CD14-positive monocyte (primary cell): ENCODE results near the gene NBEAL1. TPM values are rescaled to one million over a fixed set of nuclear protein-coding genes. Genes with fewer than 3 reads are reported as not detected.
"Not testable (repeated sequence)": the region's sequence is repeated elsewhere in the genome, so short reads cannot be mapped to it uniquely, and the experiment has no call there.

Experiments used
- DNase-seq, 3 donors: peaks; one replicate each; pipeline ENCODE4 v3.0.0-alpha.2; 2011 to 2022
- H2AFZ ChIP-seq: 2 replicates; pipeline ENCODE4 v1.6.0; 2012; ENCODE audit warnings: mild to moderate bottlenecking, low read depth, low read length, inconsistent platforms; ENCODE audit not compliant: insufficient read depth, poor library complexity, severe bottlenecking
- H3K27ac ChIP-seq, 2 donors: 1 replicate in 1 of 2; 2 replicates in 1 of 2; pipeline ENCODE4 v1.5.1; 2012 to 2013; ENCODE audit warnings: low read length in 2 of 2, control low read depth in 1 of 2, inconsistent platforms in 1 of 2, low read depth in 1 of 2, mild to moderate bottlenecking in 1 of 2
- H3K27me3 ChIP-seq, 2 donors: one replicate each; pipeline versions ENCODE4 v1.6.0 to v1.6.1; 2011 to 2013; ENCODE audit warnings: low read length in 2 of 2; ENCODE audit not compliant: control insufficient read depth in 2 of 2, insufficient read depth in 2 of 2
- H3K36me3 ChIP-seq, 2 donors: replicated peaks in 1 of 2; 1 replicate in 1 of 2; 2 replicates in 1 of 2; pipeline versions ENCODE4 v1.5.1 to v1.6.1; 2012 to 2013; ENCODE audit warnings: low read length in 2 of 2, control low read depth in 1 of 2, inconsistent platforms in 1 of 2, mild to moderate bottlenecking in 1 of 2; ENCODE audit not compliant: insufficient read depth in 2 of 2, control insufficient read depth in 1 of 2
- H3K4me1 ChIP-seq, 2 donors: 1 replicate in 1 of 2; 2 replicates in 1 of 2; pipeline versions ENCODE4 v1.5.1 to v1.6.1; 2012 to 2013; ENCODE audit warnings: low read length in 2 of 2, control low read depth in 1 of 2, inconsistent platforms in 1 of 2, mild to moderate bottlenecking in 1 of 2, moderate library complexity in 1 of 2; ENCODE audit not compliant: insufficient read depth in 2 of 2, control insufficient read depth in 1 of 2
- H3K4me2 ChIP-seq: replicated peaks from 2 replicates; pipeline ENCODE3; 2012; ENCODE audit warnings: low read length, moderate library complexity, mild to moderate bottlenecking; ENCODE audit not compliant: poor library complexity, severe bottlenecking; ENCODE audit errors: extremely low read depth
- H3K4me3 ChIP-seq, 3 experiments: fragments of 200-600 bp in 1 of 3; sonication (generic) in 1 of 3; replicated peaks in 1 of 3; 1 replicate in 2 of 3; 2 replicates in 1 of 3; pipeline ENCODE4 v1.5.1; 2011 to 2013; ENCODE audit warnings: low read length in 3 of 3, mild to moderate bottlenecking in 3 of 3, control low read depth in 2 of 3, low read depth in 2 of 3, inconsistent platforms in 1 of 3, moderate library complexity in 1 of 3
- H3K79me2 ChIP-seq: 2 replicates; pipeline ENCODE4 v1.6.0; 2012; ENCODE audit warnings: mild to moderate bottlenecking, control low read depth, inconsistent platforms, low read length, moderate library complexity; ENCODE audit not compliant: insufficient read depth
- H3K9ac ChIP-seq: 2 replicates; pipeline ENCODE4 v1.6.0; 2017; ENCODE audit warnings: low read length, mild to moderate bottlenecking; ENCODE audit not compliant: insufficient read depth, poor library complexity, severe bottlenecking
- H3K9me3 ChIP-seq, 2 donors: replicated peaks in 1 of 2; 1 replicate in 1 of 2; 2 replicates in 1 of 2; pipeline versions ENCODE4 v1.5.1 to v1.6.1; 2012 to 2013; ENCODE audit warnings: low read length in 2 of 2, control low read depth in 1 of 2; ENCODE audit not compliant: control insufficient read depth in 1 of 2, insufficient read depth in 1 of 2
- H4K20me1 ChIP-seq: 2 replicates; pipeline ENCODE4 v1.6.0; 2012; ENCODE audit warnings: mild to moderate bottlenecking, low read length, control low read depth, moderate library complexity; ENCODE audit not compliant: insufficient read depth
- H3K27ac Mint-ChIP-seq, 7 donors: one replicate each; pipeline ENCODE4 v1.8.0; 2020; ENCODE audit warnings: mild to moderate bottlenecking in 7 of 7, mixed read lengths in 7 of 7, moderate library complexity in 6 of 7, inconsistent platforms in 2 of 7
- H3K27me3 Mint-ChIP-seq, 3 donors: one replicate each; pipeline ENCODE4 v1.8.0; 2021 to 2022; ENCODE audit warnings: low read depth in 3 of 3, mild to moderate bottlenecking in 3 of 3, mixed read lengths in 3 of 3, moderate library complexity in 3 of 3, inconsistent platforms in 1 of 3
- H3K36me3 Mint-ChIP-seq, 2 donors: one replicate each; pipeline ENCODE4 v1.8.0; 2020; ENCODE audit warnings: mixed read lengths in 2 of 2, inconsistent platforms in 1 of 2, mild to moderate bottlenecking in 1 of 2
- H3K4me1 Mint-ChIP-seq: one replicate; pipeline ENCODE4 v1.8.0; 2020; ENCODE audit warnings: mild to moderate bottlenecking, mixed read lengths
- H3K4me3 Mint-ChIP-seq, 2 donors: one replicate each; pipeline ENCODE4 v1.8.0; 2020; ENCODE audit warnings: mild to moderate bottlenecking in 2 of 2, mixed read lengths in 2 of 2, moderate library complexity in 1 of 2
- H3K9me3 Mint-ChIP-seq, 7 donors: one replicate each; pipeline ENCODE4 v1.8.0; 2020 to 2022; ENCODE audit warnings: mixed read lengths in 7 of 7, mild to moderate bottlenecking in 6 of 7, moderate library complexity in 6 of 7, inconsistent platforms in 2 of 7
- CTCF ChIP-seq: fragments of 200-600 bp; IDR thresholded peaks from one replicate; pipeline ENCODE4 v1.8.0; 2022; ENCODE audit warnings: antibody characterized with exemption, mild to moderate bottlenecking
- WGBS: methylation state at CpG from one replicate; pipeline ENCODE4 v1.1.5; 2013; ENCODE audit warnings: missing lambda C conversion rate; ENCODE audit not compliant: insufficient coverage; 5-methylcytosine and 5-hydroxymethylcytosine counted together
- intact Hi-C, 2 donors: fragments of 100-400 bp; cut with micrococcal nuclease; formaldehyde crosslinking; loops; one replicate each; pipeline versions ENCODE4 v1.15.0 to v1.15.1; 2023
- polyA plus RNA-seq, 3 donors: library from polyadenylated mRNA; depleted of rRNA in 1 of 3; unstranded in 2 of 3; stranded (reverse) in 1 of 3; fragments of 300-500 nt in 2 of 3; fragments of >200 nt in 1 of 3; fragmentation: Illumina TruSeq in 2 of 3; gene quantifications; 1 replicate in 2 of 3; 2 replicates in 1 of 3; pipeline ENCODE4 v1.2.3, GENCODE V29; 2012 to 2021

NBEAL1 gene
- polyA plus RNA-seq, 3 donors = 2.5 to 5.3 (median 4.4) TPM

GRCh38 chr2:203112342-203112741 lies 97.7 kb downstream of the NBEAL1 start:
- H3K4me1 Mint-ChIP-seq = no peaks in the 10 kb centered on the region
- H3K9ac ChIP-seq = no peak overlapping the region
- peaks cover 0 to 4% (median 0%) of the 10 kb centered on the region in 7 donors for H3K9me3 Mint-ChIP-seq
- TF ChIP-seq CTCF = no peak
- no peaks in the 10 kb centered on the region for H3K9me3 ChIP-seq
- no peaks in the 10 kb centered on the region for H4K20me1 ChIP-seq
- H3K27ac ChIP-seq = no peak overlapping the region
- intact Hi-C loops = no loop called here
- H2AFZ ChIP-seq = no peak overlapping the region
- H3K36me3 ChIP-seq = peaks cover 18 to 51% of the 10 kb centered on the region in 2 donors
- H3K4me3 ChIP-seq = no peak overlapping the region
- H3K36me3 Mint-ChIP-seq = peaks cover 33 to 53% of the 10 kb centered on the region in 2 donors
- no peaks in the 10 kb centered on the region for H3K4me1 ChIP-seq
- H3K27ac Mint-ChIP-seq = no peak overlapping the region
- no CpG with 5 or more reads among the region's 2 CpGs for WGBS
- no peaks in the 10 kb centered on the region for H3K79me2 ChIP-seq
- no peak overlapping the region for H3K4me3 Mint-ChIP-seq
- H3K27me3 ChIP-seq = no peaks in the 10 kb centered on the region
- peaks cover 0 to 3% (median 0%) of the 10 kb centered on the region in 3 donors for H3K27me3 Mint-ChIP-seq
- H3K4me2 ChIP-seq = no peak overlapping the region
- no peak for DNase-seq

DNA sequence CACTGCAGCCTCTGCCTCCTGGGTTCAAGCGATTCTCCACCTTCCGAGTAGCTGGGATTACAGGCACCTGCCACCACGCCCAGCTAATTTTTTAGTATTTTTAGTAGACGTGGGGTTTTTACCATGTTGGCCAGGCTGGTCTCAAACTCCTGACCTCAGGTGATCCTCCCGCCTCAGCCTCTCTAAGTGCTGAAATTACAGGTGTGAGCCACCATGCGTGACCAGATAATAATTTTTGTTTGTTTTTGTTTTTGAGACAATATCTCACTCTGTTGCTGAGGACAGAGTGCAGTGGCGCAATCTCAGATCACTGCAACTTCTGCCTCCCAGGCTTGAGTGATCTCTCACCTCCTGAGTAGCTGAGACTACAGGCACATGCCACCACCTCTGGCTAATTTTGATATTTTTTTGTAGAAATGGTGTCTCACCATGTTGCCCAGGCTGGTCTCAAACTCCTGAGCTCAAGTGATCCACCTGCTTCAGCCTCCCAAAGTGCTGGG lies 100.6 kb downstream of the NBEAL1 start:
- WGBS = 96% methylated on average over 4 of the region's 7 CpGs
- H3K36me3 ChIP-seq = peaks cover 12 to 30% of the 10 kb centered on the region in 2 donors
- Mint-ChIP-seq H3K27ac (peak overlapping the region in 1 of 7 donors; percentile 58), H3K36me3 (peaks cover 30 to 42% of the 10 kb centered on the region in 2 donors)
- H3K9ac ChIP-seq, intact Hi-C loops, H3K4me2 ChIP-seq, H3K27me3 ChIP-seq, H3K4me1 ChIP-seq, H3K4me1 Mint-ChIP-seq, H2AFZ ChIP-seq, H3K27ac ChIP-seq, H3K79me2 ChIP-seq, H3K4me3 Mint-ChIP-seq, H3K4me3 ChIP-seq, H3K9me3 Mint-ChIP-seq, H3K9me3 ChIP-seq, DNase-seq, H4K20me1 ChIP-seq, H3K27me3 Mint-ChIP-seq: not testable (repeated sequence)
